Activated CD4-positive, alpha-beta T cell treated with anti-CD3 and anti-CD28 coated beads for 36 hours (primary cell): ENCODE data around the gene TMEM164. TPM values are rescaled to one million over a fixed set of nuclear protein-coding genes. Genes with fewer than 3 reads are reported as not detected.

Experiments
- ATAC-seq: fragments of 200-7000 bp; cut with Tn5 transposase; one replicate; pipeline ENCODE4 v1.10.0; 2021; ENCODE audit warnings: mild to moderate bottlenecking, moderate library complexity
- CTCF ChIA-PET: fragments of 350-600 bp; sonication (Branson Sonifier 250); formaldehyde crosslinking; loops from one replicate; lab custom pipeline; 2021; ENCODE audit warnings: antibody characterized with exemption; lab: Charles Lee
- POLR2A ChIA-PET: fragments of 350-600 bp; sonication (Branson Sonifier 250); formaldehyde crosslinking; loops from one replicate; lab custom pipeline; 2021; ENCODE audit warnings: antibody characterized with exemption, inconsistent platforms; lab: Charles Lee
- DNase-seq: peaks from one replicate; pipeline ENCODE4 v3.0.0-alpha.2; 2020
- H3K27ac Mint-ChIP-seq: one replicate; pipeline ENCODE4 v1.8.0; 2021; ENCODE audit warnings: mixed read lengths
- H3K27me3 Mint-ChIP-seq: one replicate; pipeline ENCODE4 v1.8.0; 2021; ENCODE audit warnings: mixed read lengths
- H3K36me3 Mint-ChIP-seq: one replicate; pipeline ENCODE4 v1.8.0; 2021; ENCODE audit warnings: low read depth, mixed read lengths
- H3K4me1 Mint-ChIP-seq: one replicate; pipeline ENCODE4 v1.8.0; 2021; ENCODE audit warnings: mixed read lengths
- H3K4me3 Mint-ChIP-seq: one replicate; pipeline ENCODE4 v1.8.0; 2021; ENCODE audit warnings: mild to moderate bottlenecking, moderate library complexity, mixed read lengths
- H3K9me3 Mint-ChIP-seq: one replicate; pipeline ENCODE4 v1.8.0; 2021; ENCODE audit warnings: low read depth, mixed read lengths
- intact Hi-C, 2 experiments: fragments of 100-400 bp; cut with DNase I in 1 of 2; cut with micrococcal nuclease in 1 of 2; formaldehyde crosslinking; loops; one replicate each; pipeline versions ENCODE4 v1.14.2 to v1.15.1; 2022 to 2024; cut with DNase I, micrococcal nuclease
- microRNA-seq: library from miRNA; unstranded; fragments of <30 nt; microRNA quantifications from one replicate; pipeline ENCODE4 v1.2.0, GENCODE V29; 2021; ENCODE audit warnings: borderline replicate concordance
- total RNA-seq, 2 experiments: library from RNA; stranded (reverse); gene quantifications; one replicate each; pipeline ENCODE4 v1.2.3, GENCODE V29; 2021

TMEM164 gene
- total RNA-seq, 2 experiments from 2014 or later: 10.5 to 12.2 TPM

DNA sequence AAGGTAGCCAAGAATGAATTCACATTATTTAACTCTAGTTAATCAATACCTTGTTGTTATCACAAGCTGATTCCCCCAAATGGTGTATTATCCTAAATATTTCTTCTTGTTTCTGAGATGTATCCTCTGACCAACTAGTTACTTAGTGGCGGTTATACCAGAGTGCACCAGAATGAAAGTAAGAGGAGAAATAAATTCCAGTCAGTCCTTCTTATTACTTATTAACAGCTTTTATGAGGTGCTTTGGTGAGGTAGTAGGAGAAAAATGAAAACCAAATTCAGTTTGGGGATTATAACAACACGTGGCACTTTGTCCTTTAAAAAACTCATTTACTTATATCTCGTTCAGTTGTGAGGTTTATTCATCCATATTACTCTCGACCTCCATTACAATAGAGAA is 213.1 kb downstream of the TMEM164 start:
- Mint-ChIP-seq H3K4me3 (no peak overlapping the region), H3K9me3 (no peaks in the 10 kb centered on the region), H3K36me3 (peaks cover 10% of the 10 kb centered on the region), H3K27me3 (no peaks in the 10 kb centered on the region), H3K4me1 (peaks cover 18% of the 10 kb centered on the region), H3K27ac (no peak overlapping the region)
- CTCF ChIA-PET: no interaction called here
- POLR2A ChIA-PET: interaction anchor here (0.5 kb wide), 1 partner anchor 516 kb away, joined by 3 read pairs; no protein-coding TSS in a partner anchor
- ATAC-seq (no peak), DNase-seq (no peak)
- intact Hi-C loops: no loop called here

DNA sequence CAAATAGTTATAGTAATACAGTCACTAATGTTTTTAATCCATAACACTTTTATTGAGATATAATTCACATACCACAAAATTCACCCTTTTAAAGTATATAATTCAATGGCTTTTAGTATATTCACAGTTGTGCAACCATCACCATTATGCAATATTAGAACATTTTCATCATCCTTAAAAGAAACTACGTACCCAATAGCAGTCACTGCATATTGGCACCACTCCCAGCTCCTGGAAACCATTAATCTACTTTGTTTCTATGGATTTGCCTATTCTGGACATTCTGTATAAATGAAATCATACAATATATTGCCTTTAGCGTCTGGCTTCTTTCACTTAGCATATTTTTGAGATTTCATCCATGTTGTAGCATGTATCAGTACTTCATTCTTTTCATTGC is 215.7 kb downstream of the TMEM164 start:
- peaks cover 7% of the 10 kb centered on the region for H3K36me3 Mint-ChIP-seq
- no peak for DNase-seq
- ChIA-PET POLR2A (no interaction called here), CTCF (interaction anchor here (1.4 kb wide), 1 partner anchor 8 kb away, joined by 4 read pairs; no protein-coding TSS in a partner anchor)
- H3K27me3 Mint-ChIP-seq: no peaks in the 10 kb centered on the region
- H3K27ac Mint-ChIP-seq: no peak overlapping the region
- no peaks in the 10 kb centered on the region for H3K9me3 Mint-ChIP-seq
- intact Hi-C loops: no loop called here
- H3K4me3 Mint-ChIP-seq: no peak overlapping the region
- ATAC-seq: no peak
- H3K4me1 Mint-ChIP-seq: peaks cover 21% of the 10 kb centered on the region

DNA sequence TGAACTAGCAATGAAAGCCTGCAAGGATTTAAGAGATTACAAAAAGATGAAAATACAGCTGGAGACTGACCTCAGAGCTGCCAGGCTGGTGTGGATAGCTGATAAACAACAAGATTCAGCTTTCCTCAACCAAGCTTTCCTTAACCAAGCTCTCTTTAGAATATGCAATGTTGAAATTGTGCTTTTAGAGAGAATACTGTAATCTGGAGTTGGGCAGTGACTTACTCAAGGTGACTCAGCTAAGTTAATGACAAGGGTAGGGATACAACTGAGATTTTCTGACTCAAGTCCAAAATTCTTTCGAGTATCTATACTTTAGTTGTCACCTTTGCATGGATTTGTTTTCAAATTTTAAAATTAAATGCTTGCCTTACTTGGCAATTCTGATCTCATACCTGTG is 217.0 kb downstream of the TMEM164 start:
- H3K9me3 Mint-ChIP-seq: no peaks in the 10 kb centered on the region
- H3K36me3 Mint-ChIP-seq: peaks cover 4% of the 10 kb centered on the region
- CTCF ChIA-PET: interaction anchor here (1.4 kb wide), 1 partner anchor 9 kb away, joined by 4 read pairs; no protein-coding TSS in a partner anchor
- intact Hi-C loops: loop anchor here in 1 of 2 experiments (10.0 kb wide), 1 partner anchor 95 kb away; the partner anchor contains the start of gene AMMECR1
- H3K27ac Mint-ChIP-seq: no peak overlapping the region
- H3K27me3 Mint-ChIP-seq: no peaks in the 10 kb centered on the region
- ATAC-seq (peak; percentile 64), DNase-seq (no peak)
- POLR2A ChIA-PET: no interaction called here
- H3K4me3 Mint-ChIP-seq: no peak overlapping the region
- peaks cover 22% of the 10 kb centered on the region for H3K4me1 Mint-ChIP-seq

DNA sequence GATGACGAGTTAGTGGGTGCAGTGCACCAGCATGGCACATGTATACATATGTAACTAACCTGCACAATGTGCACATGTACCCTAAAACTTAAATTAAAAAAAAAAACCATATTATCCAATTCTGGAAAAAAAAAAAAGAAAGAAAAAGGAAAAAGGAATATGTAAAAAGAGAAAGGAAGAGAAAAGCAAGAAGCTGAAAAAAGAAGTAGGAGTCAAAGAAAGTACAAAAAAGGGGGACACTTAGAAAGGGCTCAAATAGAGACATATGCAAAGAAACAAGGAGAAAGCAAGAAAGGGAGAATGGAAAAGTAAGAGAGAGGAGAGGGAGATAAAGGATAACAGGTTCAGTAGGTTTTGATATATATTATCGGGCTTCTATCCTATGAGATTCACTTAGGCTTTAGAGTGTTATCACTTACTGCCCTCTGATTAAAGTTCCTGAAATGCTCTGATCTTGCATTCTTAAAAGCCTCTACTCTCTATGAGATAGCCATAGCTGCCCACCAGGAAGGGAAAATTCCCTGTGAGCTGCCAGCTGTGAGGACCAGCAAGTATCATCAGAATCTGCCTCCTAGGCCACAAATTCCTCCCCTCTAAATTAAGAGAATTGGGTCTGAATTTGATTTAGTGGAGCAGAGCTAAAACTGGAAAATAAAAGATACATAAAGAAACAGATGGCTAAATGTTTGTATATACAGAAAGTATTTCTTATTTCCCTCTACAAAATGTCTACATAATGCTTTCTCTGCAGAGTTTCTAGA is 219.8 kb downstream of the TMEM164 start:
- POLR2A ChIA-PET: no interaction called here
- Mint-ChIP-seq H3K4me1 (peaks cover 27% of the 10 kb centered on the region), H3K4me3 (no peak overlapping the region), H3K36me3 (no peaks in the 10 kb centered on the region), H3K27me3 (no peaks in the 10 kb centered on the region), H3K27ac (no peak overlapping the region), H3K9me3 (no peaks in the 10 kb centered on the region)
- ATAC-seq (no peak), DNase-seq (no peak)
- intact Hi-C loops: loop anchor here in 1 of 2 experiments (10.0 kb wide), 1 partner anchor 92 kb away; the partner anchor contains the start of gene AMMECR1
- CTCF ChIA-PET: interaction anchor here (0.6 to 0.7 kb wide), 2 partner anchors 15 to 64 kb away, joined by 3 read pairs; no protein-coding TSS in a partner anchor

DNA sequence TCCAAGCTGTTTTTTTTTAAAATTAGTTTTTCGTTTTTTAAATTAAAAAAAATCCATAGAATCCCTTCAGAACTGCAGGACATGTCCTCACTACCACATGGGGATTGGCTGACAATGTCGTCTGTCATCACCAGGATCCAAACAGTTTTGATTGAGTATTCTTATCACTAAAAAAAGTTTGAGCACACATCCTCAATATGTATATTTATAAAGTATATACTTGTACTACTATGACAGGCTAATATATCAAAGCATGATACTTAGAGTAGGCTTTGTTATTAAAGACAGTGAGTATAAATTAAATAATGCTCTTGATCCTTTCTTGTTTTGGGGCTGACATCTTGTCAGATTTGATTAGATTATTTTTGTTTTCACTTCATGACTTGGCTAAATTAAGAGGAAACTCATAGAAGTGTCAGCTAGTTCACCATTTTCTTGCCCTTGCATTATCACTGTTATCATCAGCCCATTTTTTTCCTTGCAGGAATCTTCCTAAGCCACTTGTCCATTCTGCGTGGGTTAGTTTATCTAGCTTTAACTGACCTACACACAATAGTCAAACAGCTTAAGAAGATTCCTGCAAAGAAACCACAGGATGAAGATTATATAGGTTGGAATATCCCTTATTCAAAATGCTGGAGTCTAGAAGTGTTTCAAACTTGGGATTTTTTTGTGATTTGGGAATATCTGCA is 222.2 kb downstream of the TMEM164 start:
- no peak for ATAC-seq
- intact Hi-C loops: loop anchor here in 1 of 2 experiments (10.0 kb wide), 1 partner anchor 90 kb away; the partner anchor contains the start of gene AMMECR1

DNA sequence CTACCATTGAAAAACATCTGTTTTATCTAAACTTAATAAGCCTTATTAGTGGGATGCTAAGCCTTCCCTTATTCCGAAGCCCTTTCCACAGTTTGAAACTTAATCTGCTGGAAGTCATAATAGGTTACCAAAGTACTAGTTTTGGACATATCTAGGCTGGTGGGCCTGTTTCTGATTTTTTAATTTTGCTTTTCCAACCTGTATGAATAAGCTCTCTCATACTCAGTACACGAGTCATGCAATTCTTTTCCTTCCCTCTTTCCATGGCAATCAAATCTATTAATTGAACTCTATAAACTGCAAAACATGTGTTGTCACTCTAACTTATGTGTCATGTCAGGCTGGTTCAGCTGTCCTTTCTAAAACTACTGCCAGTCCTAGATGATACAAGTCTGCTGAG is 224.0 kb downstream of the TMEM164 start:
- ChIA-PET POLR2A (no interaction called here), CTCF (interaction anchor here (1.4 kb wide), 1 partner anchor 15 kb away, joined by 3 read pairs; no protein-coding TSS in a partner anchor)
- ATAC-seq (no peak), DNase-seq (no peak)
- intact Hi-C loops: loop anchor here in 1 of 2 experiments (10.0 kb wide), 1 partner anchor 88 kb away; the partner anchor contains the start of gene AMMECR1
- Mint-ChIP-seq H3K27me3 (no peaks in the 10 kb centered on the region), H3K4me1 (peaks cover 44% of the 10 kb centered on the region), H3K9me3 (peaks cover 2% of the 10 kb centered on the region), H3K36me3 (peaks cover 7% of the 10 kb centered on the region), H3K4me3 (no peak overlapping the region), H3K27ac (no peak overlapping the region)

More for the DNA sequence above, 222.2 kb downstream of the TMEM164 start:
- no peaks in the 10 kb centered on the region for H3K36me3 Mint-ChIP-seq
- H3K9me3 Mint-ChIP-seq: no peaks in the 10 kb centered on the region
- ChIA-PET POLR2A (no interaction called here), CTCF (interaction anchor here (0.6 kb wide), 1 partner anchor 11 kb away, joined by 3 read pairs; no protein-coding TSS in a partner anchor)
- H3K27me3 Mint-ChIP-seq: no peaks in the 10 kb centered on the region
- H3K4me1 Mint-ChIP-seq: peaks cover 32% of the 10 kb centered on the region
- H3K4me3 Mint-ChIP-seq: no peak overlapping the region
- no peak for DNase-seq
- H3K27ac Mint-ChIP-seq: no peak overlapping the region

Small RNA genes within 50 kb of the gene (microRNA-seq; reads per million reads assigned to microRNA genes)
- gene MIR3978 (not detected), gene MIR652 (1,755 reads per million, percentile 90 among the genes with 10 or more reads in this experiment)
